ENCODE data around the gene ZNF316.

DNA sequence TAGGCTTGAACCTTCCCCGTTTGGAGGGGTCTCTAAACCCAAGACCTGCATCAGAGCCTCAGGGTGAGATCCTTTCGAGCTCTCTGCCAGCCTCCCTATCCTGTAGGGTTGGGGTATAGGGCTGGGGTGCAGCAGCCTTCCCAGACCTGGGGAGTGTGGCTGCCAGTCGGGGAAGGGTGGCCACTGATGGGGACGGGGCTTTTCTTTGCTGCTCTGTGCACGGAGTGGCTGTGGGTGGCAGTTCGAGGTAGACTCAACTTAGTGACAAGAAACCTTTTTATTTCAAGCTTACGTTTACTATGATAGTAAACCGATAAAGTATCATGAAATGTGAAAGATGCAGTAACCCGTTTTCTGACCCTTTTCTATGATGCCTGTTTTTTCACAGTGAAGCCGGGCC, 13.0 kb downstream of the ZNF316 start:
- TF ChIP-seq EZH2phosphoT487 (IDR thresholded peaks at IDR 0.05; ENCODE audit: unreplicated experiment) (no peak), EZH2 (IDR thresholded peaks at IDR 0.05; ENCODE audit: low read depth, unreplicated experiment) (no peak), CTCF (conservative IDR thresholded peaks at IDR 0.05; ENCODE audit: low read depth in 2 of 2) (no peak), POLR2AphosphoS5 (IDR thresholded peaks at IDR 0.05; ENCODE audit: low read depth) (no peak)

Data from GM23338 (cell line).